ACC112 (cell line): ENCODE data around the gene TMEM236.

Source experiments
- H2AFZ ChIP-seq: fragments of 200-600 bp; sonication (generic); one replicate; pipeline ENCODE4 v1.6.0; 2017; ENCODE audit warnings: antibody characterized with exemption, low read length; ENCODE audit not compliant: unreplicated experiment
- H3K27ac ChIP-seq: fragments of 200-600 bp; sonication (generic); 2 replicates; pipeline ENCODE4 v1.5.1; 2014; ENCODE audit warnings: low read depth, mild to moderate bottlenecking, antibody characterized with exemption, low read length, moderate library complexity
- H3K27me3 ChIP-seq: fragments of 200-600 bp; sonication (generic); 2 replicates; pipeline ENCODE4 v1.6.1; 2014; ENCODE audit warnings: mild to moderate bottlenecking, antibody characterized with exemption, low read length, moderate library complexity, mixed read lengths; ENCODE audit not compliant: insufficient read depth
- H3K36me3 ChIP-seq: fragments of 200-600 bp; sonication (generic); 2 replicates; pipeline ENCODE4 v1.6.1; 2016; ENCODE audit warnings: mild to moderate bottlenecking, antibody characterized with exemption, low read length, moderate library complexity, mixed read lengths; ENCODE audit not compliant: insufficient read depth
- H3K4me1 ChIP-seq: fragments of 200-600 bp; sonication (generic); one replicate; pipeline ENCODE4 v1.6.1; 2016; ENCODE audit warnings: low read length, mixed read lengths; ENCODE audit not compliant: insufficient read depth, unreplicated experiment, control insufficient read depth
- H3K4me3 ChIP-seq: fragments of 200-600 bp; sonication (generic); 2 replicates; pipeline ENCODE4 v1.5.1; 2014; ENCODE audit warnings: mild to moderate bottlenecking, low read depth, low read length
- H3K79me2 ChIP-seq: fragments of 200-600 bp; sonication (generic); one replicate; pipeline ENCODE4 v1.6.0; 2016; ENCODE audit warnings: low read length; ENCODE audit not compliant: control insufficient read depth, unreplicated experiment, insufficient read depth

Gene TMEM236

DNA sequence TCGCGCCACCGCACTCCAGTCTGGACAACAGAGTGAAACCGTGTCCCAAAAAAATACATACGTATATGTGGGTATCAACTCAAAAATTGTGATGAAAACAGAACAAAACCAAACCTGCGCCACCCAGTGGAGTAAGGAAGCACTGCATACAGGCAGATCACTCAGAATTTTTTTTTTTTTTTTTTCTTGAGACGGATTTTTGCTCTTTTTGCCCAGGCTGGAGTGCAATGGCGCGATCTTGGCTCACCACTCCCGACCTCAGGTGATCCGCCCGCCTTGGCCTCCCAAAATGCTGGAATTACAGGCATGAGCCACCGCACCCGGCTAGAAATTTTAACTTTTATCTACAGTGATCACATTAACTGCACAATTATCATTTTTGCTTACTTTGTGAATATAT lies 9.1 kb upstream of the TMEM236 start:
- H3K27ac ChIP-seq: no peak overlapping the region
- H2AFZ ChIP-seq: peak overlapping the region; percentile 62
- H3K4me3 ChIP-seq: peak overlapping the region; percentile 52
- no peaks in the 10 kb centered on the region for H3K27me3 ChIP-seq
- no peaks in the 10 kb centered on the region for H3K79me2 ChIP-seq
- no peaks in the 10 kb centered on the region for H3K4me1 ChIP-seq
- no peaks in the 10 kb centered on the region for H3K36me3 ChIP-seq

- no peaks in the 10 kb centered on the region for H3K79me2 ChIP-seq
- H3K4me3 ChIP-seq: no peak overlapping the region
- no peak overlapping the region for H2AFZ ChIP-seq
- no peak overlapping the region for H3K27ac ChIP-seq
- no peaks in the 10 kb centered on the region for H3K36me3 ChIP-seq
- H3K4me1 ChIP-seq: no peaks in the 10 kb centered on the region
- no peaks in the 10 kb centered on the region for H3K27me3 ChIP-seq
Observed at GRCh38 chr10:17743437-17743836, 8.6 kb upstream of the TMEM236 start.

GRCh38 chr10:17744341-17744861 lies 7.6 kb upstream of the TMEM236 start:
- H3K27me3 ChIP-seq: no peaks in the 10 kb centered on the region
- no peaks in the 10 kb centered on the region for H3K79me2 ChIP-seq
- peak overlapping the region; percentile 59 for H2AFZ ChIP-seq
- H3K4me3 ChIP-seq: no peak overlapping the region
- no peaks in the 10 kb centered on the region for H3K36me3 ChIP-seq
- H3K4me1 ChIP-seq: no peaks in the 10 kb centered on the region
- H3K27ac ChIP-seq: no peak overlapping the region

DNA sequence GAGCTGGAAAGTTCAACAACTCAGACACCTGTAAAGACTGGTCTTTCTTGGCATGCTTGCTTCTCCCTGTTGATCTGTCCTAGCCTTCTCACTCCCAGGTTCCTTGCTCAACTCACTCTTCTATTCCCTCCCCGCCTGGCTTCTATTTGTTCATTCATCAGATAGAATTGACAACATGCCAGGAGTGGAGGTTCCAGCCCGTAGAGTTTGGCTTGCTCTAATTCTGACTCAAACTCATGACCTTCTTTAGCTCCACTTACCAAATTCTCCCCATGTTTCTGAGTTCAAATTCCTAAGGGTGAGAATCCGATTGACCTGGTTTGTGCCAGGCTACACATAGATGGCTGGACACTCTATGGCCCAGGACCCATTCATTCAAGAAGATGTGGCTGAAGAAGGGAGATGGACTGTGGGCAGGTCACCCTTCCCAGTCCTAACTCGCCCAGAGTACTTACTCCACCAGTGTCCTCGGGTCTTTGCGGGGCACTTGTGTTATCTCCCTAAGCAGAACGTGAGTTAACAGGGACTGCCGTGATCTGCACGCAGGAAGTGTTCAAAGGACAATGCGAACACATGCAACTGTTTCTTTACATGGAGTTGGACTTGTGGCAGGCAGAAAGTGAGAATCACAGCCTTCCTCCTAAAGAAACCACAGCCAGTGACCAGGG lies 4.0 kb upstream of the TMEM236 start:
- Histone ChIP-seq H3K79me2 (no peaks in the 10 kb centered on the region), H3K36me3 (no peaks in the 10 kb centered on the region), H3K27me3 (no peaks in the 10 kb centered on the region), H3K27ac (no peak overlapping the region), H3K4me1 (no peaks in the 10 kb centered on the region), H3K4me3 (no peak overlapping the region), H2AFZ (no peak overlapping the region)

DNA sequence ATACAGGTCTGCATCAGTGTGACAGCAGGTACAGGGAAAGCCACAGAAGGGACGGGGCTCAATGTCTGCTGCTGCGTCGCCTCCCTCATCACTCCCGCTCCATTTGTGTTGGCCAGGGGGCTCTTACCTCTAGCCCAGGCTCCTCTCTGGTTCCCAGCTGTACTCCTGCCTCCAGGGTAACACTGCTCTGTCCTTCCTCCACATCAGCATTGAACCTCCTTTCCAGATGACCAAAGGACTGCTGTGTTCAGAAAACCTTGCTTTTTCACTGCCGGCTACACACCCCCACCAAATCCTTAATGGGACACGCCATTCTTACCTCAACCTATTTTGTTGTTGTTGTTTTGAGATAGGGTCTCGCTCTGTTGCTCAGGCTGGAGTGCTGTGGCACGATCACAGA lies 2.1 kb upstream of the TMEM236 start:
- Histone ChIP-seq H3K36me3 (no peaks in the 10 kb centered on the region), H2AFZ (no peak overlapping the region), H3K27me3 (no peaks in the 10 kb centered on the region), H3K27ac (no peak overlapping the region), H3K79me2 (no peaks in the 10 kb centered on the region), H3K4me1 (no peaks in the 10 kb centered on the region), H3K4me3 (no peak overlapping the region)

GRCh38 chr10:17756557-17757217 lies 4.7 kb downstream of the TMEM236 start:
- no peaks in the 10 kb centered on the region for H3K36me3 ChIP-seq
- no peak overlapping the region for H3K27ac ChIP-seq
- peaks cover 2% of the 10 kb centered on the region for H3K4me1 ChIP-seq
- H3K27me3 ChIP-seq: no peaks in the 10 kb centered on the region
- H2AFZ ChIP-seq: peak overlapping the region; percentile 66
- peak overlapping the region; percentile 48 for H3K4me3 ChIP-seq
- no peaks in the 10 kb centered on the region for H3K79me2 ChIP-seq

DNA sequence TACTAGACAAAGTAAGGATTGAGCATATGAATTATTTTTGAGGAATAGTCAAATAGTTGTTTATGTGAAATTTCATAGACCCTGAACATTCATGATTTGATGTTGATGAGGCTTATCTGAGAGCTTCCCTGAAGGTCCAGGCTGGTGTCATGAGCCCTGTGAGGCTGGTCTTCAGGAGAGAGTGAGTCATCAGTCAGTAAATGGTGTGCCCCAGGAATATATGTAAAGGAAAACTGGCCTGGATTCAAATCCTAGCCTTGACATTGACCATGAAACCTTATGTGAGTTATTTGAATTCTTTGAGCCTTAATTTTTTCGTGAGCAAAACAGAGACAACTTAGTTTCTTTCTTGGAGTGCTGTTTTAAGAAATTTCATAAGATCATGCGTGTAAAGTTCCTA lies 6.2 kb downstream of the TMEM236 start:
- Histone ChIP-seq H3K79me2 (no peaks in the 10 kb centered on the region), H3K27ac (no peak overlapping the region), H3K4me3 (no peak overlapping the region), H2AFZ (no peak overlapping the region), H3K27me3 (no peaks in the 10 kb centered on the region), H3K36me3 (no peaks in the 10 kb centered on the region), H3K4me1 (peaks cover 2% of the 10 kb centered on the region)

DNA sequence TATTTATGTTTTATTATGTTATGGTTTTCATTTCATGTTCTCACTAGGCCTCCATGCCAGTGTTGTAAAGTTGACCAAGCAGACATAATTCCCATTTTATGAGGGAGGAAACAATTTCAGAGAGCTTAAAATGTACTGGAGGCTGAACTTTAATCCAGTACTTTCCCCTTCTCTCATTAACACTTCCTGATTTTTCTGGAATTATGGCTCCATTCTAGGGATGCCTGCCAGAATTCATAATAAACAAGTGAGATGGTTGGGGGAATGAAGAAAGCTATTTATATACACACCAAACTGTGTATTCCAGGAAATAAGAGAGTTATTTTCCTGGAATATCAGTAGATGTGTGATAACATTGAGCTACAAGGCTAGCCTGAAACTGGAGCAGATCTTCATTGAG lies 6.9 kb downstream of the TMEM236 start:
- H3K4me3 ChIP-seq: no peak overlapping the region
- H3K27ac ChIP-seq: no peak overlapping the region
- no peaks in the 10 kb centered on the region for H3K79me2 ChIP-seq
- peaks cover 2% of the 10 kb centered on the region for H3K4me1 ChIP-seq
- no peaks in the 10 kb centered on the region for H3K36me3 ChIP-seq
- no peaks in the 10 kb centered on the region for H3K27me3 ChIP-seq
- H2AFZ ChIP-seq: no peak overlapping the region

GRCh38 chr10:17764142-17764541 lies 12.1 kb downstream of the TMEM236 start:
- no peaks in the 10 kb centered on the region for H3K36me3 ChIP-seq
- no peaks in the 10 kb centered on the region for H3K4me1 ChIP-seq

DNA sequence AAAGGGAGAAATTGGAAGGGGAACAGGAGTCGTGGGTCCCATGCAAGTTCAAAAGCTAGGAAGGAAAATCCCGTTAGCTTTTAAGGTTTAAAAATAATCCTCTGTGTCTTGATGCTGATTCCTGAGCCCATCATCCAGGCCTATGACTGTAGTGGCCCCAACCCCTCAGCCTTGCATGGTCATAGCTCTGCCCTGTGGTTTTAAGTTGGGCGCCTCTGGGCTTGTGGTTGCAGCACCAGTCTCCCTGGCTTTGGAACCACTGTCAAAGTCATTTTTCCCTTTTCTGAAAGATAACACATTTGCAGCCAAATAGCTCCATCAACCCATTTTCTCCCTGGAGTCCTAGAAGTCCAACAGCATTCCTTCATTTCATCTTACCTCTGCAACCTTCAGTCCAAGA lies 13.6 kb downstream of the TMEM236 start:
- no peaks in the 10 kb centered on the region for H3K4me1 ChIP-seq
- no peak overlapping the region for H2AFZ ChIP-seq
- no peaks in the 10 kb centered on the region for H3K36me3 ChIP-seq
- H3K27me3 ChIP-seq: peaks cover 3% of the 10 kb centered on the region; the same call in 1 of the 2 replicates
- no peaks in the 10 kb centered on the region for H3K79me2 ChIP-seq
- no peak overlapping the region for H3K27ac ChIP-seq
- no peak overlapping the region for H3K4me3 ChIP-seq

More at GRCh38 chr10:17764142-17764541, 12.1 kb downstream of the TMEM236 start:
- H2AFZ ChIP-seq: no peak overlapping the region
- no peak overlapping the region for H3K27ac ChIP-seq
- H3K4me3 ChIP-seq: no peak overlapping the region
- no peaks in the 10 kb centered on the region for H3K79me2 ChIP-seq
- H3K27me3 ChIP-seq: peaks cover 3% of the 10 kb centered on the region; the same call in 1 of the 2 replicates

- no peaks in the 10 kb centered on the region for H3K79me2 ChIP-seq
- H3K4me1 ChIP-seq: no peaks in the 10 kb centered on the region
- no peak overlapping the region for H3K27ac ChIP-seq
- H3K27me3 ChIP-seq: peaks cover 3% of the 10 kb centered on the region; the same call in 1 of the 2 replicates
- no peaks in the 10 kb centered on the region for H3K36me3 ChIP-seq
- H3K4me3 ChIP-seq: no peak overlapping the region
- H2AFZ ChIP-seq: no peak overlapping the region
Observed at GRCh38 chr10:17766731-17767130, 14.7 kb downstream of the TMEM236 start.
